A549 (cell line): ENCODE data around the gene MAPK8IP3. TPM values are rescaled to one million over a fixed set of nuclear protein-coding genes. Genes with fewer than 3 reads are reported as not detected.
"Not testable (repeated sequence)": the region's sequence is repeated elsewhere in the genome, so short reads cannot be mapped to it uniquely, and the experiment has no call there.

Experiments
- ATAC-seq, 2 experiments: fragments of 200-7000 bp in 1 of 2; fragments of >200 bp in 1 of 2; cut with Nextera tagmentation in 1 of 2; cut with Tn5 transposase in 1 of 2; 3 replicates each; pipeline versions ENCODE4 v1.8.0 to v1.9.1; 2018 to 2020; ENCODE audit warnings: mild to moderate bottlenecking in 1 of 2, moderate library complexity in 1 of 2
- CTCF ChIA-PET: fragments of 300-600 bp; sonication (Branson Sonifier 250); formaldehyde crosslinking; extraction: SDS; loops from one replicate; lab custom pipeline; 2021; ENCODE audit warnings: antibody characterized with exemption, inconsistent platforms; lab: Yijun Ruan, JAX
- POLR2A ChIA-PET: fragments of 350-600 bp; formaldehyde crosslinking; extraction: SDS; loops from one replicate; lab custom pipeline; 2021; ENCODE audit warnings: antibody characterized with exemption, inconsistent platforms; lab: Yijun Ruan, JAX
- DNase-seq, 2 experiments: peaks; one replicate each; pipeline versions ENCODE4 v3.0.0 to v3.0.0-alpha.2; 2011 to 2016; ENCODE audit warnings: low read depth in 1 of 2, low spot score in 1 of 2
- FAIRE-seq: peaks from 2 replicates; lab custom pipeline; 2011; peaks lifted over from hg19 to GRCh38; lab: Jason Lieb, UNC
- H3K27ac ChIP-seq, 2 experiments: fragments of >200 bp; sonication (Bioruptor Twin); formaldehyde crosslinking; 3 replicates each; pipeline ENCODE4 v1.5.1; 2016 to 2017
- H3K4me1 ChIP-seq: fragments of >200 bp; sonication (Bioruptor Twin); formaldehyde crosslinking; 3 replicates; pipeline ENCODE4 v1.6.1; 2016
- H3K4me2 ChIP-seq: fragments of >200 bp; sonication (Bioruptor Twin); formaldehyde crosslinking; 3 replicates; pipeline ENCODE4 v1.6.1; 2016
- H3K4me3 ChIP-seq: fragments of >200 bp; sonication (Bioruptor Twin); formaldehyde crosslinking; 3 replicates; pipeline ENCODE4 v1.5.1; 2016
- H3K9me3 ChIP-seq: fragments of >200 bp; sonication (Bioruptor Twin); formaldehyde crosslinking; 3 replicates; pipeline ENCODE4 v1.6.1; 2016
- BCL3 ChIP-seq: fragments of >200 bp; sonication (Bioruptor Twin); formaldehyde crosslinking; IDR thresholded peaks from 3 replicates; pipeline ENCODE4 v1.6.1; 2016
- BHLHE40 ChIP-seq: IDR thresholded peaks from 2 replicates; pipeline ENCODE4 v1.6.1; 2012; ENCODE audit warnings: low read depth, low read length, inconsistent platforms
- CBX2 ChIP-seq: fragments of 200-600 bp; sonication (generic); IDR thresholded peaks from 2 replicates; pipeline ENCODE4 v1.6.1; 2016; ENCODE audit warnings: low read depth, mild to moderate bottlenecking, borderline replicate concordance
- CTCF ChIP-seq: fragments of >200 bp; sonication (Bioruptor Twin); formaldehyde crosslinking; IDR thresholded peaks from 3 replicates; pipeline ENCODE4 v1.5.1; 2016
- ELK1 ChIP-seq: fragments of 150-350 bp; IDR thresholded peaks from 2 replicates; pipeline ENCODE4 v1.6.1; 2014; ENCODE audit warnings: low read depth, mild to moderate bottlenecking, low read length
- FOSL2 ChIP-seq, 2 experiments: fragments of 450-650 bp in 1 of 2; fragments of >200 bp in 1 of 2; sonication (Bioruptor Twin) in 1 of 2; formaldehyde crosslinking; IDR thresholded peaks; 2 replicates each; pipeline versions ENCODE4 v1.5.0 to v1.6.1; 2016 to 2020; ENCODE audit warnings: mild to moderate bottlenecking in 1 of 2, moderate library complexity in 1 of 2
- HOXB13 ChIP-seq: fragments of 250-450 bp; sonication (Bioruptor Pico); IDR thresholded peaks from 2 replicates; pipeline ENCODE4 v1.5.0; 2020; ENCODE audit warnings: low read depth, mild to moderate bottlenecking, moderate library complexity
- JUNB ChIP-seq: fragments of >200 bp; sonication (Bioruptor Twin); formaldehyde crosslinking; IDR thresholded peaks from 2 replicates; pipeline ENCODE4 v1.6.1; 2016
- KDM1A ChIP-seq: fragments of 200-600 bp; sonication (generic); IDR thresholded peaks from 2 replicates; pipeline ENCODE4 v1.6.1; 2016; ENCODE audit warnings: low read depth, mild to moderate bottlenecking
- MYC ChIP-seq: IDR thresholded peaks from 2 replicates; pipeline ENCODE4 v1.6.1; 2012; ENCODE audit warnings: mild to moderate bottlenecking, inconsistent platforms, low read length, improper control_type of control experiment, borderline replicate concordance
- NPAS2 ChIP-seq: fragments of 250-450 bp; sonication (Bioruptor Pico); IDR thresholded peaks from 2 replicates; pipeline ENCODE4 v1.8.0; 2022; ENCODE audit warnings: mild to moderate bottlenecking, moderate library complexity, borderline replicate concordance
- NR3C1 ChIP-seq: fragments of >200 bp; sonication (Bioruptor Twin); formaldehyde crosslinking; IDR thresholded peaks from 3 replicates; pipeline ENCODE4 v1.6.1; 2017
- RNF2 ChIP-seq: fragments of 200-600 bp; sonication (generic); IDR thresholded peaks from 2 replicates; pipeline ENCODE4 v1.6.1; 2016; ENCODE audit warnings: low read depth, mild to moderate bottlenecking, antibody characterized with exemption, moderate library complexity, borderline replicate concordance
- TP53 ChIP-seq: fragments of 250-450 bp; sonication (Bioruptor Pico); IDR thresholded peaks from 2 replicates; pipeline ENCODE4 v1.5.0; 2021; ENCODE audit warnings: mild to moderate bottlenecking, moderate library complexity
- ZNF302 ChIP-seq: fragments of 250-450 bp; sonication (Bioruptor Pico); IDR thresholded peaks from 2 replicates; pipeline ENCODE4 v1.9.0; 2021; ENCODE audit warnings: inconsistent platforms, mild to moderate bottlenecking, moderate library complexity
- WGBS: methylation state at CpG from one replicate; pipeline ENCODE4 v1.1.6; 2017; ENCODE audit errors: missing lambda C conversion rate; 5-methylcytosine and 5-hydroxymethylcytosine counted together
- polyA plus RNA-seq, 4 experiments: library from polyadenylated mRNA; depleted of rRNA in 3 of 4; stranded (reverse); fragments of >200 nt; fragmentation: RNase III in 1 of 4; extraction: RNeasy Plus Mini Kit Qiagen cat#74134 plus additional on column Dnase treatment in 1 of 4; gene quantifications; 2 replicates in 3 of 4; 3 replicates in 1 of 4; pipeline ENCODE4 v1.2.3, GENCODE V29; 2011 to 2017
- TF ChIP-seq, protein P1 (sequence below): fragments of 200-600 bp; sonication (generic); IDR thresholded peaks from 2 replicates; pipeline ENCODE4 v1.6.1; 2016; ENCODE audit warnings: antibody characterized with exemption, mild to moderate bottlenecking, moderate library complexity
- TF ChIP-seq, protein P2 (sequence below): fragments of 250-450 bp; sonication (Bioruptor Pico); IDR thresholded peaks from 2 replicates; pipeline ENCODE4 v1.5.0; 2021; ENCODE audit warnings: mild to moderate bottlenecking, moderate library complexity, borderline replicate concordance

MAPK8IP3 gene
- polyA plus RNA-seq, 2 of the 4 experiments (the other 2 are of a cell fraction): 12.0 to 53.3 TPM

- CTCF ChIA-PET: interaction anchor here (0.7 to 4.8 kb wide), 7 partner anchors 11 to 182 kb away, joined by 3 to 42 read pairs (median 3); partner anchors contain the start of genes EME2 and IFT140
- POLR2A ChIA-PET: interaction anchor here (1.2 to 1.3 kb wide), 2 partner anchors 9 to 23 kb away, joined by 5 read pairs; partner anchors contain the start of gene JPT2
- Histone ChIP-seq H3K4me1 (0 out of 3 replicates have a peak, but pooled peaks cover 4% of the 10 kb centered on the region), H3K9me3 (no peaks in the 10 kb centered on the region), H3K4me3 (no peak overlapping the region), H3K4me2 (no peak overlapping the region), H3K27ac (no peak overlapping the region)
- no peak for DNase-seq
- WGBS: 76% methylated on average over 6 of the region's 6 CpGs
- no peak for ATAC-seq
- no peak for FAIRE-seq
- TF ChIP-seq BHLHE40: no peak
- no peak for TF ChIP-seq KDM1A
- TF ChIP-seq FOSL2 (IDR thresholded peaks at IDR 0.05): no peak
- TF ChIP-seq FOSL2 (CRISPR knock-in tag; IDR thresholded peaks at IDR 0.05): no peak
- TF ChIP-seq, protein P1, sequence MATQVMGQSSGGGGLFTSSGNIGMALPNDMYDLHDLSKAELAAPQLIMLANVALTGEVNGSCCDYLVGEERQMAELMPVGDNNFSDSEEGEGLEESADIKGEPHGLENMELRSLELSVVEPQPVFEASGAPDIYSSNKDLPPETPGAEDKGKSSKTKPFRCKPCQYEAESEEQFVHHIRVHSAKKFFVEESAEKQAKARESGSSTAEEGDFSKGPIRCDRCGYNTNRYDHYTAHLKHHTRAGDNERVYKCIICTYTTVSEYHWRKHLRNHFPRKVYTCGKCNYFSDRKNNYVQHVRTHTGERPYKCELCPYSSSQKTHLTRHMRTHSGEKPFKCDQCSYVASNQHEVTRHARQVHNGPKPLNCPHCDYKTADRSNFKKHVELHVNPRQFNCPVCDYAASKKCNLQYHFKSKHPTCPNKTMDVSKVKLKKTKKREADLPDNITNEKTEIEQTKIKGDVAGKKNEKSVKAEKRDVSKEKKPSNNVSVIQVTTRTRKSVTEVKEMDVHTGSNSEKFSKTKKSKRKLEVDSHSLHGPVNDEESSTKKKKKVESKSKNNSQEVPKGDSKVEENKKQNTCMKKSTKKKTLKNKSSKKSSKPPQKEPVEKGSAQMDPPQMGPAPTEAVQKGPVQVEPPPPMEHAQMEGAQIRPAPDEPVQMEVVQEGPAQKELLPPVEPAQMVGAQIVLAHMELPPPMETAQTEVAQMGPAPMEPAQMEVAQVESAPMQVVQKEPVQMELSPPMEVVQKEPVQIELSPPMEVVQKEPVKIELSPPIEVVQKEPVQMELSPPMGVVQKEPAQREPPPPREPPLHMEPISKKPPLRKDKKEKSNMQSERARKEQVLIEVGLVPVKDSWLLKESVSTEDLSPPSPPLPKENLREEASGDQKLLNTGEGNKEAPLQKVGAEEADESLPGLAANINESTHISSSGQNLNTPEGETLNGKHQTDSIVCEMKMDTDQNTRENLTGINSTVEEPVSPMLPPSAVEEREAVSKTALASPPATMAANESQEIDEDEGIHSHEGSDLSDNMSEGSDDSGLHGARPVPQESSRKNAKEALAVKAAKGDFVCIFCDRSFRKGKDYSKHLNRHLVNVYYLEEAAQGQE: no peak
- TF ChIP-seq TP53 (CRISPR knock-in tag): no peak
- no peak for TF ChIP-seq BCL3
- TF ChIP-seq JUNB: no peak
- no peak for TF ChIP-seq NPAS2
These were observed 4.6 kb upstream of the MAPK8IP3 start for GRCh38 chr16:1701216-1701878.

DNA sequence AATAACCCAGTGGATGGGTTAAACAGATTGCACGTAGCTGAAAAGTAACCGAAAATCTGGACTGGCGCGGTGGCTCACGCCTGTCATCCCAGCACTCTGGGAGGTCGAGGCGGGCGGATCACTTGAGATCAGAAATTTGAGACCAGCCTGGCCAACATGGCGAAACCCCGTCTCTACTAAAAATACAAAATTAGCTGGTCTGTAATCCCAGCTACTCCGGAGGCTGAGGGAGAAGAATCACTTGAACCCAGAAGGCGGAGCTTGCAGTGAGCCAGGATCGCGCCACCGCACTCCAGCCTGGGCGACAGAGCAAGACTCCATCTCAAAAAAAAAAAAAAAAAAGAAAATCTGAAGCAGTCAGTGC, 689 bp upstream of the MAPK8IP3 start:
- FAIRE-seq: not testable (repeated sequence)
- ATAC-seq: peak in 1 of 2 experiments; percentile 58; a peak in 3 of 6 replicates

GRCh38 chr16:1706386-1707192, 594 bp downstream of the MAPK8IP3 start:
- H3K9me3 ChIP-seq: no peaks in the 10 kb centered on the region
- CTCF ChIA-PET: interaction anchor here (0.6 to 5.3 kb wide), 49 partner anchors 9 to 260 kb away, joined by 3 to 72 read pairs (median 4); partner anchors contain the start of genes EME2, IFT140, JPT2 and MRPS34
- H3K4me3 ChIP-seq: peak overlapping the region; percentile 89
- peak overlapping the region; percentile 98 for H3K4me2 ChIP-seq
- FAIRE-seq: no peak
- POLR2A ChIA-PET: interaction anchor here (0.7 to 4.3 kb wide), 18 partner anchors 15 to 214 kb away, joined by 3 to 44 read pairs (median 4); partner anchors contain the start of genes CRAMP1, IFT140, JPT2 and NME3
- DNase-seq: no peak
- H3K27ac ChIP-seq: peak overlapping the region; percentile 93 to 96
- WGBS: 3% methylated on average over 27 of the region's 62 CpGs
- H3K4me1 ChIP-seq: peaks cover 14% of the 10 kb centered on the region; the same call in 1 of the 3 replicates
- ATAC-seq: peak; percentile 42 to 60
- TF ChIP-seq, protein P2, sequence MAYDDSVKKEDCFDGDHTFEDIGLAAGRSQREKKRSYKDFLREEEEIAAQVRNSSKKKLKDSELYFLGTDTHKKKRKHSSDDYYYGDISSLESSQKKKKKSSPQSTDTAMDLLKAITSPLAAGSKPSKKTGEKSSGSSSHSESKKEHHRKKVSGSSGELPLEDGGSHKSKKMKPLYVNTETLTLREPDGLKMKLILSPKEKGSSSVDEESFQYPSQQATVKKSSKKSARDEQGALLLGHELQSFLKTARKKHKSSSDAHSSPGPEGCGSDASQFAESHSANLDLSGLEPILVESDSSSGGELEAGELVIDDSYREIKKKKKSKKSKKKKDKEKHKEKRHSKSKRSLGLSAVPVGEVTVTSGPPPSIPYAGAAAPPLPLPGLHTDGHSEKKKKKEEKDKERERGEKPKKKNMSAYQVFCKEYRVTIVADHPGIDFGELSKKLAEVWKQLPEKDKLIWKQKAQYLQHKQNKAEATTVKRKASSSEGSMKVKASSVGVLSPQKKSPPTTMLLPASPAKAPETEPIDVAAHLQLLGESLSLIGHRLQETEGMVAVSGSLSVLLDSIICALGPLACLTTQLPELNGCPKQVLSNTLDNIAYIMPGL (CRISPR knock-in tag): no peak
- no peak for TF ChIP-seq RNF2
- TF ChIP-seq MYC: 0 out of 2 replicates have a peak, but pooled peaks have one; percentile 14
- no peak for TF ChIP-seq CBX2
- no peak for TF ChIP-seq JUNB
- no peak for TF ChIP-seq NR3C1
- TF ChIP-seq CTCF: no peak
- TF ChIP-seq HOXB13 (CRISPR knock-in tag): no peak
- no peak for TF ChIP-seq ZNF302 (CRISPR knock-in tag)
- TF ChIP-seq ELK1: no peak

More for the DNA sequence above, 689 bp upstream of the MAPK8IP3 start:
- WGBS: 3% methylated on average over 16 of the region's 16 CpGs
- not testable (repeated sequence) for H3K9me3 ChIP-seq, DNase-seq
- Histone ChIP-seq H3K27ac (peak overlapping the region; percentile 93 to 96), H3K4me3 (peak overlapping the region; percentile 89), H3K4me2 (peak overlapping the region; percentile 86), H3K4me1 (peaks cover 14% of the 10 kb centered on the region; the same call in 1 of the 3 replicates)
- ChIA-PET POLR2A (interaction anchor here (0.6 to 4.3 kb wide), 16 partner anchors 9 to 212 kb away, joined by 3 to 44 read pairs (median 6); partner anchors contain the start of genes CRAMP1, IFT140, JPT2 and NME3), CTCF (interaction anchor here (0.6 to 5.3 kb wide), 47 partner anchors 8 to 1449 kb away, joined by 3 to 72 read pairs (median 5); partner anchors contain the start of genes EME2, IFT140, JPT2 and MRPS34)
